Lower leg skin (tissue), 4 donors: ENCODE results near the gene CAMK2N1. TPM values are rescaled to one million over a fixed set of nuclear protein-coding genes. Genes with fewer than 3 reads are reported as not detected.

Experiments
- DNase-seq, 2 donors: peaks; one replicate each; pipeline ENCODE4 v3.0.0-alpha.2; 2019; ENCODE audit warnings: low spot score in 2 of 2
- H3K4me3 ChIP-seq: fragments of 200-600 bp; sonication (generic); 2 replicates; pipeline ENCODE4 v1.5.1; 2017; ENCODE audit warnings: mild to moderate bottlenecking, low read depth; ENCODE audit not compliant: poor library complexity, severe bottlenecking
- CTCF ChIP-seq, 3 donors: fragments of 450-650 bp; IDR thresholded peaks; one replicate each; pipeline ENCODE4 v1.5.1; 2016; ENCODE audit warnings: antibody characterized with exemption in 3 of 3, mild to moderate bottlenecking in 3 of 3, moderate library complexity in 2 of 3
- POLR2A ChIP-seq, 2 donors: fragments of 450-650 bp; IDR thresholded peaks; one replicate each; pipeline ENCODE4 v1.6.1; 2016 to 2017; ENCODE audit warnings: antibody characterized with exemption in 2 of 2, mild to moderate bottlenecking in 1 of 2, moderate library complexity in 1 of 2
- WGBS, 2 donors: methylation state at CpG; one replicate each; pipeline ENCODE4 v1.1.5; 2018; 5-methylcytosine and 5-hydroxymethylcytosine counted together
- intact Hi-C: fragments of 100-400 bp; cut with DNase I; formaldehyde crosslinking; loops from one replicate; pipeline ENCODE4 v1.15.0; 2023; ENCODE audit warnings: low total_unique reads
- total RNA-seq, 4 donors: library from RNA; depleted of rRNA; stranded (reverse); fragments of >200 nt; gene quantifications; one replicate each; pipeline ENCODE4 v1.1.0, GENCODE V29; 2016

Gene CAMK2N1
- total RNA-seq, 4 donors from 2014 or later = 3.8 to 13.3 (median 8.4) TPM

GRCh38 chr1:20483098-20483832, 2.7 kb downstream of the CAMK2N1 start:
- no peak for DNase-seq
- intact Hi-C loops = loop anchor here (10.0 kb wide), 1 partner anchor 98 kb away; no protein-coding TSS in a partner anchor
- TF ChIP-seq POLR2A (IDR thresholded peaks at IDR 0.05) = no peak
- TF ChIP-seq CTCF (IDR thresholded peaks at IDR 0.05) = no peak
- 63 to 64% methylated on average over 16 of the region's 16 CpGs for WGBS, 2 donors
- H3K4me3 ChIP-seq = no peak overlapping the region

- TF ChIP-seq POLR2A (IDR thresholded peaks at IDR 0.05) (no peak), CTCF (IDR thresholded peaks at IDR 0.05) (no peak)
- 78 to 85% methylated on average over 10 of the region's 10 CpGs for WGBS, 2 donors
Observed at GRCh38 chr1:20481643-20482498, 4.1 kb downstream of the CAMK2N1 start.

GRCh38 chr1:20480951-20481617, 4.9 kb downstream of the CAMK2N1 start:
- no peak overlapping the region for H3K4me3 ChIP-seq
- 29 to 52% methylated on average over 6 to 7 of the region's 7 CpGs for WGBS, 2 donors
- TF ChIP-seq CTCF (IDR thresholded peaks at IDR 0.05) = no peak
- TF ChIP-seq POLR2A (IDR thresholded peaks at IDR 0.05) = no peak
- intact Hi-C loops = loop anchor here (10.0 kb wide), 1 partner anchor 96 kb away; no protein-coding TSS in a partner anchor
- no peak for DNase-seq

More at GRCh38 chr1:20481643-20482498, 4.1 kb downstream of the CAMK2N1 start:
- no peak for DNase-seq
- no peak overlapping the region for H3K4me3 ChIP-seq
- intact Hi-C loops = loop anchor here (10.0 kb wide), 1 partner anchor 97 kb away; no protein-coding TSS in a partner anchor

GRCh38 chr1:20480243-20480944, 5.6 kb downstream of the CAMK2N1 start:
- DNase-seq = no peak
- WGBS, 2 donors = 80 to 81% methylated on average over 10 of the region's 10 CpGs
- intact Hi-C loops = loop anchor here (10.0 kb wide), 1 partner anchor 96 kb away; no protein-coding TSS in a partner anchor
- TF ChIP-seq POLR2A (IDR thresholded peaks at IDR 0.05) = no peak
- TF ChIP-seq CTCF (IDR thresholded peaks at IDR 0.05) = no peak
- no peak overlapping the region for H3K4me3 ChIP-seq

GRCh38 chr1:20479840-20480239, 6.2 kb downstream of the CAMK2N1 start:
- WGBS, 2 donors = 88 to 98% methylated on average over 4 of the region's 4 CpGs
- TF ChIP-seq CTCF (IDR thresholded peaks at IDR 0.05) = no peak
- TF ChIP-seq POLR2A (IDR thresholded peaks at IDR 0.05) = no peak
- DNase-seq = no peak
- no peak overlapping the region for H3K4me3 ChIP-seq
- intact Hi-C loops = loop anchor here (10.0 kb wide), 1 partner anchor 95 kb away; no protein-coding TSS in a partner anchor
